Measurements from ENCODE around the gene RPLP2.
A peak's percentile ranks its signal among the peaks of the same experiment; 100 is the strongest.

The RPLP2 gene

GRCh38 chr11:791658-792534, 17.9 kb upstream of the RPLP2 start:
- DNase-seq (ENCODE audit: low read depth in 3 of 3), result no peak

GRCh38 chr11:792535-792821, 17.3 kb upstream of the RPLP2 start:
- DNase-seq (ENCODE audit: low read depth in 3 of 3), result no peak

GRCh38 chr11:792873-793272, 16.9 kb upstream of the RPLP2 start:
- no peak for DNase-seq (ENCODE audit: low read depth in 3 of 3)

- DNase-seq (ENCODE audit: low read depth in 3 of 3), result no peak
Measured at GRCh38 chr11:793556-793955, 16.2 kb upstream of the RPLP2 start.

- DNase-seq (ENCODE audit: low read depth in 3 of 3), result no peak
Measured at GRCh38 chr11:794013-794765, 15.6 kb upstream of the RPLP2 start.

GRCh38 chr11:794766-795633, 14.8 kb upstream of the RPLP2 start:
- no peak for DNase-seq (ENCODE audit: low read depth in 3 of 3)

- DNase-seq (ENCODE audit: low read depth in 3 of 3), result peak; percentile 69 to 88 (median 76)
Measured at GRCh38 chr11:795634-796564, 13.9 kb upstream of the RPLP2 start.

- DNase-seq (ENCODE audit: low read depth in 3 of 3), result no peak
Measured at GRCh38 chr11:796565-797295, 13.0 kb upstream of the RPLP2 start.

GRCh38 chr11:797296-798092, 12.3 kb upstream of the RPLP2 start:
- DNase-seq (ENCODE audit: low read depth in 3 of 3), result peak; percentile 55 to 81 (median 55)

- peak; percentile 66 to 83 (median 69) for DNase-seq (ENCODE audit: low read depth in 3 of 3)
Measured at GRCh38 chr11:798093-798713, 11.6 kb upstream of the RPLP2 start, which contains the start of gene SLC25A22. SLC25A22 (minus strand) TSS chr11:798281; CDS start chr11:795006, 3,275 bp downstream.

GRCh38 chr11:799641-800316, 10.0 kb upstream of the RPLP2 start:
- no peak for DNase-seq (ENCODE audit: low read depth in 3 of 3)

- no peak for DNase-seq (ENCODE audit: low read depth in 3 of 3)
Measured at GRCh38 chr11:800473-800872, 9.3 kb upstream of the RPLP2 start.

- no peak for DNase-seq (ENCODE audit: low read depth in 3 of 3)
Measured at GRCh38 chr11:801097-801780, 8.5 kb upstream of the RPLP2 start.

GRCh38 chr11:802018-802617, 7.6 kb upstream of the RPLP2 start:
- DNase-seq (ENCODE audit: low read depth in 3 of 3), result no peak

GRCh38 chr11:802693-803466, 6.9 kb upstream of the RPLP2 start:
- DNase-seq (ENCODE audit: low read depth in 3 of 3), result no peak

- no peak for DNase-seq (ENCODE audit: low read depth in 3 of 3)
Measured at GRCh38 chr11:803467-803742, 6.4 kb upstream of the RPLP2 start.
